Measurements from ENCODE around the gene KRT75.

KRT75 gene

GRCh38 chr12:52446367-52447045 is 12.3 kb upstream of the KRT75 start:
- TF ChIP-seq, protein P1, sequence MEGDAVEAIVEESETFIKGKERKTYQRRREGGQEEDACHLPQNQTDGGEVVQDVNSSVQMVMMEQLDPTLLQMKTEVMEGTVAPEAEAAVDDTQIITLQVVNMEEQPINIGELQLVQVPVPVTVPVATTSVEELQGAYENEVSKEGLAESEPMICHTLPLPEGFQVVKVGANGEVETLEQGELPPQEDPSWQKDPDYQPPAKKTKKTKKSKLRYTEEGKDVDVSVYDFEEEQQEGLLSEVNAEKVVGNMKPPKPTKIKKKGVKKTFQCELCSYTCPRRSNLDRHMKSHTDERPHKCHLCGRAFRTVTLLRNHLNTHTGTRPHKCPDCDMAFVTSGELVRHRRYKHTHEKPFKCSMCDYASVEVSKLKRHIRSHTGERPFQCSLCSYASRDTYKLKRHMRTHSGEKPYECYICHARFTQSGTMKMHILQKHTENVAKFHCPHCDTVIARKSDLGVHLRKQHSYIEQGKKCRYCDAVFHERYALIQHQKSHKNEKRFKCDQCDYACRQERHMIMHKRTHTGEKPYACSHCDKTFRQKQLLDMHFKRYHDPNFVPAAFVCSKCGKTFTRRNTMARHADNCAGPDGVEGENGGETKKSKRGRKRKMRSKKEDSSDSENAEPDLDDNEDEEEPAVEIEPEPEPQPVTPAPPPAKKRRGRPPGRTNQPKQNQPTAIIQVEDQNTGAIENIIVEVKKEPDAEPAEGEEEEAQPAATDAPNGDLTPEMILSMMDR (conservative IDR thresholded peaks at IDR 0.05) = no peak
- no peak for TF ChIP-seq ZFX (IDR thresholded peaks at IDR 0.05)

GRCh38 chr12:52445876-52446275 is 11.7 kb upstream of the KRT75 start:
- no peak overlapping the region for H3K27ac ChIP-seq
- TF ChIP-seq ZFX (IDR thresholded peaks at IDR 0.05) = no peak
- TF ChIP-seq, protein P1 (conservative IDR thresholded peaks at IDR 0.05) = no peak

More at GRCh38 chr12:52446367-52447045, 12.3 kb upstream of the KRT75 start:
- H3K27ac ChIP-seq = no peak overlapping the region

DNA sequence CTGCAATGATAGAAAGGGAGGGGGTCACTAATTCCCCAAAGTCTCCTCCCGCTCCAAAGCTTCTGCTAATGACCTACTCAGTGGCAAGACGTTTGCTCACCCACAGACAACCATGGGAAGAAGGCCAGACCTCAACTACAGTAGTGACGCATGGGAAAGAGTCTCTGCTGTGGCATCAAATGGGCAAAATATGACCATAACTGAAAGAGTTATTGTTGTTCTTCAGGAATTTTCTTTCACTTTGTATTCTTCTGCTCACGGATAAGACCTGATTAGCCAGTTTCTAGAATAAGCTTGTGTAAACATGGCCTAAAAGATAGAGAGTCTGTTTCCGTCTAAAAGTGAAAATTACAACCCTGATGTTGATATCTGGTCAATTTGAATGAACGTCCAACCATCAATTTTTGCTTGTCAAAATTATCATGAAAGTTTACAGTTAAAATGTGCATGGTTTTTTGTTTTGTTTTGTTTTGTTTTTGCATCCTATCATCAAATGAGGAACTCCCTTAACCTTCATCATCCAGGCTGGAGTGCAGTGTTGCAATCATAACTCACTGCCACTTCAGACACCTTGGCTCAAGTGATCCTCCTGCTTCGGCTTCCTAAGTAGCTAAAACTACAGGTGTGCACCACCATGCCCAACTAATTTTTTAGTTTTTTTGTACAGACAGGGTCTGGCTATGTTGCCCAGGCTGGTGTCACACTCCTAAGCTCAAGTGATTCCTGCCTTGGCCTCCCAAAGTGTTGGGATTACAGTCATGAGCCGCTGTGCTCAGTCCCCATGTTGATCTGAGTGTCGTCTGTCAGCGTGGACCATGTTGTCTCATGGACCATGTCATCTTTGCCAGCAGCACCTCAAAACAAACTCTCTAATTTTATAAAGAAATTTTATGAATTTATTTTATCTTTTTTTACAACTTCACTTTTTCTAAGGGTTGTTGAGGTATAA is 10.8 kb upstream of the KRT75 start:
- peak overlapping the region; percentile 35; the same call in 1 of the 2 replicates for H3K27ac ChIP-seq
- TF ChIP-seq, protein P1 (conservative IDR thresholded peaks at IDR 0.05) = no peak
- TF ChIP-seq ZFX (IDR thresholded peaks at IDR 0.05) = no peak

- TF ChIP-seq, protein P1 (conservative IDR thresholded peaks at IDR 0.05) = no peak
- TF ChIP-seq ZFX (IDR thresholded peaks at IDR 0.05) = no peak
These were observed 9.8 kb upstream of the KRT75 start for GRCh38 chr12:52443966-52444365.

GRCh38 chr12:52442600-52443061 is 8.5 kb upstream of the KRT75 start:
- TF ChIP-seq, protein P1 (conservative IDR thresholded peaks at IDR 0.05) = no peak
- no peak for TF ChIP-seq ZFX (IDR thresholded peaks at IDR 0.05)
- H3K27ac ChIP-seq = no peak overlapping the region

More at GRCh38 chr12:52443966-52444365, 9.8 kb upstream of the KRT75 start:
- peak overlapping the region; percentile 35; the same call in 1 of the 2 replicates for H3K27ac ChIP-seq

- no peak for TF ChIP-seq ZFX (IDR thresholded peaks at IDR 0.05)
- TF ChIP-seq, protein P1 (conservative IDR thresholded peaks at IDR 0.05) = no peak
- H3K27ac ChIP-seq = no peak overlapping the region
These were observed 7.2 kb upstream of the KRT75 start for GRCh38 chr12:52441320-52441911.
